Measurements from ENCODE around the gene ABI3BP. TPM values are rescaled to one million over a fixed set of nuclear protein-coding genes. Genes with fewer than 3 reads are reported as not detected.

ABI3BP gene
- total RNA-seq, 1 donor from 2014 or later: 43.0 TPM

- no peak for DNase-seq (ENCODE audit: low spot score)
Measured at GRCh38 chr3:100834332-100834731, 158.9 kb downstream of the ABI3BP start.

GRCh38 chr3:100833483-100833882 is 159.7 kb downstream of the ABI3BP start:
- DNase-seq (ENCODE audit: low spot score): no peak

- DNase-seq (ENCODE audit: low spot score): no peak
Measured at GRCh38 chr3:100831629-100832028, 161.6 kb downstream of the ABI3BP start.

DNA sequence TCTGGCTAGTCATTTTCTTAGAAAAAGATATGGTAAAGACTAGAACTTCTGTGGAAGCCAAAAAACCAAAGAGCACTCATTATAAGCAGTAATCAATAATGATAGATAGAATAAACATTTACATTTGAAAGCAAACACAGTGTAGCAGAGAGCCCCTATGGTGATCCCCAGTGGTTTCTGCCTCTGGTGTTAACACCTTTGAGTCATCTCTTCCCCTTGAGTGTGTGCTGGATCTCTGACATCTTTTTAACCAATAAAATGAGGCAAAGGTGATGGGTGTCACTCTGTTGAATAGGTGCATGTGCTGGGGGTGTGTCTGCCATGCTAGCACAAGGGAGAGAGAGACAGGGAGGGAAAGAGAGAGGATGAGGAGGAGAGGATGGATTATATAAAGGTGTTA is 162.3 kb downstream of the ABI3BP start:
- no peak for DNase-seq (ENCODE audit: low spot score)

DNA sequence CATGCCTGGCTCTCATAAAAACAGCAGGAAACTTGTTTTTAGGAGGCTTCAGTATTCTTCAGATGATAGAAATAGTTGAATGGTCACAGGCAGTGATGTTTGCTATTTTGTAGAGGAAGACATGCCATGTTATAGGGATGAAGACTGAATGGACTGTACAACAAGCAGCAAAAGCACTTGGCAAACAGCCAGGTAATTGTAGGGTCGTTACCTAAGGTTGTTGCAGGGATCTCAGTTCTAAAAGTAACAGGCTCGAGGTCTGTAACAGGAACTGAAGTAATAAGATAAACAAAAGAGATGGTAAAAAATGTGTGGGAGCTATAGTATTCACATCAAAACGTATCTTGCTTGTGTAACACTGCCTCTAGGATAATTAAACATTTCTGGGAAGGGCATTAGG is 167.6 kb downstream of the ABI3BP start:
- DNase-seq (ENCODE audit: low spot score): no peak

GRCh38 chr3:100815583-100815982 is 177.6 kb downstream of the ABI3BP start:
- no peak for DNase-seq (ENCODE audit: low spot score)

- DNase-seq (ENCODE audit: low spot score): no peak
Measured at GRCh38 chr3:100813828-100814227, 179.4 kb downstream of the ABI3BP start.

GRCh38 chr3:100811779-100812507 is 181.3 kb downstream of the ABI3BP start:
- DNase-seq (ENCODE audit: low spot score): no peak

DNA sequence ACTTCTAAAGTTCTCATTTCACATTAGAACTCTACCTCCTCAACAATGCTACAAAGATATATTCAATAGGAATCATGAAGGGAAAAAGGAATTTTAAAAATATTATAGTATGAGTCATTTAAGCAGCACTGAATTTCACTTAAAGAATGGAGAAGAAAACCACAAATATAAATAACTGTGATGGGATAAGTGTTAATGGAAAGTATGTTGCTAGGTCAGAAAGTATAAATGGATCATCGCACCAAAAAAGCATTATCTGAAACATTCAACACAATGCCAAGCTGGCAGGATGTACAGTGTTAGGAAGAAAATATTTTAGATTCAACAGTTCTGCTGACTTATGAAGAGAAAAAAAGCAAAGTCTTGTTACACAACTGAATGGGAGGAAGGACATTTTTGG is 182.6 kb downstream of the ABI3BP start:
- DNase-seq (ENCODE audit: low spot score): no peak

GRCh38 chr3:100804631-100805030 is 188.6 kb downstream of the ABI3BP start:
- DNase-seq (ENCODE audit: low spot score): no peak

DNA sequence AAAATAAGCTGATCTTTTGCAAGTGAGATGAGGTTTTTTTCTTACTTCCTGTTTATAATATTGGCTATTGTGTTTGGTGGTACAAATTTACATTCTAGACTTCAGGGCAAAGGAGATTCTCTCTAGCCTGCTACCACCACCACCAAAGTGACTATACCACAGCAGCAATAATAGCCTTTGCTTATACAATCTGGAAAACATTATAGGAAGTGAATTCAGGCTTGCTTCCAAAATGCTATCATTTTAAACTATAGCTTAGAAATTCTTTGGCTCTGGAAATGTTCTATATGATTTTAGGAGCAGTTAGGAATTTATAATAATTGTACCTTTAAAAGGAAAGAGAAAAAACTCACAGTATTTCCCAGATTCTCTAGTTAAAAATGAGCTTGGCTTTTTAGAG is 189.5 kb downstream of the ABI3BP start:
- no peak for DNase-seq (ENCODE audit: low spot score)

DNA sequence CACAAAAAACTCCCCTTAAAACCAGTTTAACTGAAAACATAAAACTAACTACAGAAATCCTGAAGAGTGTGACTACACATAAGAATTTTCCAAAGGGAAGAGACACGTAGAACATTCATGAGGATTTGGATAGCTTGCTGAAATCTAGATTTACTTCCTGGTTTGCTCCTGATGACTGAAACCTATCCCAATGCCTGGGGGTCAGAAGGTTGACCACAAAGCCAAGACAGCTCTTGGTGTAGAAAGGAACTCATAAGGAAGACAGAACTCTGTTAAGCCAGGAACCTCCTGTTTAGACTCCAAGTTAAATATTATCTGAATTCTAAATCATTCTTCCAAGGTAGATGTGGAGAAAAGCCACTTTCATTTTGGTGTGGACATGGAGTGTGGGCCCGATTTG is 191.1 kb downstream of the ABI3BP start:
- no peak for DNase-seq (ENCODE audit: low spot score)

- DNase-seq (ENCODE audit: low spot score): no peak
Measured at GRCh38 chr3:100798012-100798411, 195.2 kb downstream of the ABI3BP start.

DNA sequence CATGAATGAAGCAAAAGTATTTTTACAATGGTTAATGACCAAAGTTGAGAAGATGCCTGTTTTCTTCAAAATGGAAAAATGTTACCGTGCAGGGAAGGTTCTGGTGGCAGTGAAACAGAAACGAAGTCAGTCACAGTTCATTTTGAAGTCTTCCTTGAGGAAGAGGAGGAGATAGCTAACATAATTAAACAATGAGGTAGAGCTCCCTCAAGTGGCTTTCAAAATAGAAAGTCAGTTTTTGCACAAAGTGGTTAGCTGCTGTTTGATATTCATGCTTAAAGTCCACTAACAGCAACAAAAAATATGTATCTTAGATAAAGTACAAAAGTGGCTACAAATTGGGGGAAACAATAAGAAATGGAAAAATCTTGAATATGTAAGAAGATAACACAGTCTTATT is 196.7 kb downstream of the ABI3BP start:
- DNase-seq (ENCODE audit: low spot score): no peak

DNA sequence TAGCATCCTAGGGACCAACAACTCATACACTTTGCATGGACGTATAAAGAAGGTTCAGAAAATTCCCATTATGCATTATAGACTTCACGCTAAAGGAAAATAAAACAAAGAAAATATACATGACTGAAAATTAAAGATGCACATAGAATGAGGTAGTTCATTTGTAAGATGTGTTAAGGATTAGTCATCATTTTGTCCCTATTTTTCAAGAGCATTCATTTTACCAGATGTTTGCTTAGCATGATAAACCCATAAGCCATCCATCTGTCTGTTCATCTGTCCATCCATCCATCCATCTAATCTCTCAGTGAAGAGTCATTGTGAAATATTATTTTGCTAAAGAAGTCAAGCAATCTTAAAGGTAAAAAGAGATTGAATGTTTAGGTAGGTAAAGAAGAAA is 203.6 kb downstream of the ABI3BP start:
- DNase-seq (ENCODE audit: low spot score): no peak

- DNase-seq (ENCODE audit: low spot score): no peak
Measured at GRCh38 chr3:100783619-100784018, 209.6 kb downstream of the ABI3BP start.

GRCh38 chr3:100782906-100783305 is 210.3 kb downstream of the ABI3BP start:
- DNase-seq (ENCODE audit: low spot score): no peak

DNA sequence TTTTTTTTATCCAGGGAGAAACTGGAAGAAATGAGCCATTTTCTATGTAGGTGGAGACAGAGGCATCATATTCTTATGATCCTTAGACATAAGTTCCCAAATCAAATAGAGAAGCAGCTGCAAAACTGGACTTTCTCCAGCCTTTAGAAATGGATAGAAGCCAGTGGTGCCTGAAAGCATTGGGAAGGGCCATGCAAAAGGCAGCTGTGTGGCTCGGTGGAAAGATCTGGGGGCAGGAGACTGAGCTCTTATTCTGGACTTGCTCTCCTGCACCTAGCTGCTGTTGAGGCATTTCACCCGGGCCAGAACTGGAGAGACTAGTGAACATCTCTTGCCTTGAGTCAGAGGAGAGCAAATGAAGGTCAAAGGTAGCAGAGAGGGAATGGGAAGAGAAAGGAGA is 210.9 kb downstream of the ABI3BP start:
- no peak for DNase-seq (ENCODE audit: low spot score)

- no peak for DNase-seq (ENCODE audit: low spot score)
Measured at GRCh38 chr3:100781301-100781700, 211.9 kb downstream of the ABI3BP start.

GRCh38 chr3:100780071-100780622 is 213.1 kb downstream of the ABI3BP start:
- DNase-seq (ENCODE audit: low spot score): no peak

DNA sequence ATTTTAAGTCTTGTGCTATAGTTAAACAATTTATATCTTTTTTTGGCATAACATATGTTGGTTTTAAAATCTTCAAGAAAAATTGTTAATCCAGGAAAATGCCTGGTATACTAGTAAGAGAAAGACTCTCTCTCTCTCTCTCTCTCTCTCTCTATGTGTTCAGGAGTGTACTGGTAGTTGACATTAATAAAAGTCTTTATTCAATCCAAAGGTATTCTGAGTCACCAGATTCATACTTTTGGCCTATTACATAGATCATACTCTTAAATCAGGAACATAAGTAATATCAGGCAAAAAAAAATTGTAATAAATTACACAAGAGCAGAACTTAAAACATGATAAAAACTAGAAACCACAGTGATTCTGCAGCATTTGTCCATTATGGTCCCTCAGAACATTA is 213.7 kb downstream of the ABI3BP start:
- DNase-seq (ENCODE audit: low spot score): no peak

- no peak for DNase-seq (ENCODE audit: low spot score)
Measured at GRCh38 chr3:100777271-100777670, 215.9 kb downstream of the ABI3BP start.

DNA sequence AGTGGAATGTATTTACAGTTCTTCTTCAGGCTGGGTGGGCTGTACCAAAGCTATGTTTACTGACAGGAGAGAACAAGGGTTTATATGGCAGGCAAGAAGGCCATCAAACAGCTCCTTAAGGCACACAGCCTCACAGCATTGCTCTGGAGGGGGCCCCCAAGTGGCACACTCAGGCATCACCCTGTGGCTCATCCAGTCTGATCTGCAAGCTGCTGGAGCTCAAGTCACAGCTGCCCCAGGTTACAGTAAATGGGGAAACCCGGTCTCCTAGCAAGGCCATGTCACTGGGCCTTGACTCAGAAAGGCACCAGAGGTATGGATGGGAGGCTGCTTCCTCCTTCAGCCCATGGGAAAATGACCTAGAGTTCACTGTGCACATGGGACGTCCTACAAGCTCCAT is 216.5 kb downstream of the ABI3BP start:
- DNase-seq (ENCODE audit: low spot score): no peak

Measured in ureter (tissue), 1 donor.